A549 (cell line): ENCODE measurements around the gene AP1M1. TPM values are rescaled to one million over a fixed set of nuclear protein-coding genes. Genes with fewer than 3 reads are reported as not detected.
A peak's percentile ranks its signal among the peaks of the same experiment; 100 is the strongest.

Experiments
- ATAC-seq, 2 experiments: fragments of 200-7000 bp in 1 of 2; fragments of >200 bp in 1 of 2; cut with Nextera tagmentation in 1 of 2; cut with Tn5 transposase in 1 of 2; 3 replicates each; pipeline versions ENCODE4 v1.8.0 to v1.9.1; 2018 to 2020; ENCODE audit warnings: mild to moderate bottlenecking in 1 of 2, moderate library complexity in 1 of 2
- CTCF ChIA-PET: fragments of 300-600 bp; sonication (Branson Sonifier 250); formaldehyde crosslinking; extraction: SDS; loops from one replicate; lab custom pipeline; 2021; ENCODE audit warnings: antibody characterized with exemption, inconsistent platforms; lab: Yijun Ruan, JAX
- POLR2A ChIA-PET: fragments of 350-600 bp; formaldehyde crosslinking; extraction: SDS; loops from one replicate; lab custom pipeline; 2021; ENCODE audit warnings: antibody characterized with exemption, inconsistent platforms; lab: Yijun Ruan, JAX
- DNase-seq, 2 experiments: peaks; one replicate each; pipeline versions ENCODE4 v3.0.0 to v3.0.0-alpha.2; 2011 to 2016; ENCODE audit warnings: low read depth in 1 of 2, low spot score in 1 of 2
- FAIRE-seq: peaks from 2 replicates; lab custom pipeline; 2011; peaks lifted over from hg19 to GRCh38; lab: Jason Lieb, UNC
- H3K27ac ChIP-seq, 2 experiments: fragments of >200 bp; sonication (Bioruptor Twin); formaldehyde crosslinking; 3 replicates each; pipeline ENCODE4 v1.5.1; 2016 to 2017
- H3K4me1 ChIP-seq: fragments of >200 bp; sonication (Bioruptor Twin); formaldehyde crosslinking; 3 replicates; pipeline ENCODE4 v1.6.1; 2016
- H3K4me2 ChIP-seq: fragments of >200 bp; sonication (Bioruptor Twin); formaldehyde crosslinking; 3 replicates; pipeline ENCODE4 v1.6.1; 2016
- H3K4me3 ChIP-seq: fragments of >200 bp; sonication (Bioruptor Twin); formaldehyde crosslinking; 3 replicates; pipeline ENCODE4 v1.5.1; 2016
- H3K9me3 ChIP-seq: fragments of >200 bp; sonication (Bioruptor Twin); formaldehyde crosslinking; 3 replicates; pipeline ENCODE4 v1.6.1; 2016
- BCL3 ChIP-seq: fragments of >200 bp; sonication (Bioruptor Twin); formaldehyde crosslinking; IDR thresholded peaks from 3 replicates; pipeline ENCODE4 v1.6.1; 2016
- CBX2 ChIP-seq: fragments of 200-600 bp; sonication (generic); IDR thresholded peaks from 2 replicates; pipeline ENCODE4 v1.6.1; 2016; ENCODE audit warnings: low read depth, mild to moderate bottlenecking, borderline replicate concordance
- EHF ChIP-seq: fragments of 250-450 bp; sonication (Bioruptor Pico); IDR thresholded peaks from 2 replicates; pipeline ENCODE4 v1.5.0; 2020; ENCODE audit warnings: mild to moderate bottlenecking
- EHMT2 ChIP-seq: fragments of 200-600 bp; sonication (generic); IDR thresholded peaks from 2 replicates; pipeline ENCODE4 v1.6.1; 2016; ENCODE audit warnings: antibody characterized with exemption, low read depth, mild to moderate bottlenecking, moderate library complexity
- ELK1 ChIP-seq: fragments of 150-350 bp; IDR thresholded peaks from 2 replicates; pipeline ENCODE4 v1.6.1; 2014; ENCODE audit warnings: low read depth, mild to moderate bottlenecking, low read length
- ESRRA ChIP-seq: fragments of 150-350 bp; IDR thresholded peaks from 2 replicates; pipeline ENCODE4 v1.6.1; 2014; ENCODE audit warnings: mild to moderate bottlenecking, low read length, borderline replicate concordance
- GATA3 ChIP-seq: IDR thresholded peaks from 2 replicates; pipeline ENCODE4 v1.6.1; 2012; ENCODE audit warnings: borderline replicate concordance
- HDAC2 ChIP-seq: fragments of 200-600 bp; sonication (generic); IDR thresholded peaks from 2 replicates; pipeline ENCODE4 v1.6.1; 2016
- HES2 ChIP-seq: fragments of >200 bp; sonication (Bioruptor Twin); formaldehyde crosslinking; IDR thresholded peaks from 2 replicates; pipeline ENCODE4 v1.6.1; 2016
- HOXA7 ChIP-seq: fragments of 250-450 bp; sonication (Bioruptor Pico); IDR thresholded peaks from 2 replicates; pipeline ENCODE4 v1.5.0; 2020; ENCODE audit warnings: mild to moderate bottlenecking, moderate library complexity
- HOXB5 ChIP-seq: fragments of 250-450 bp; sonication (Bioruptor Pico); IDR thresholded peaks from 2 replicates; pipeline ENCODE4 v1.5.0; 2020; ENCODE audit warnings: mild to moderate bottlenecking, moderate library complexity
- JUNB ChIP-seq: fragments of >200 bp; sonication (Bioruptor Twin); formaldehyde crosslinking; IDR thresholded peaks from 2 replicates; pipeline ENCODE4 v1.6.1; 2016
- MAX ChIP-seq: IDR thresholded peaks from 2 replicates; pipeline ENCODE4 v1.6.1; 2012
- MYC ChIP-seq: IDR thresholded peaks from 2 replicates; pipeline ENCODE4 v1.6.1; 2012; ENCODE audit warnings: mild to moderate bottlenecking, inconsistent platforms, low read length, improper control_type of control experiment, borderline replicate concordance
- NFE2L2 ChIP-seq: fragments of 150-350 bp; conservative IDR thresholded peaks from 2 replicates; pipeline ENCODE4 v1.6.1; 2014; ENCODE audit warnings: low read length
- PBX3 ChIP-seq: IDR thresholded peaks from 2 replicates; pipeline ENCODE4 v1.6.1; 2012
- RAD21 ChIP-seq, 2 experiments: fragments of >200 bp in 1 of 2; sonication (Bioruptor Twin) in 1 of 2; formaldehyde crosslinking in 1 of 2; IDR thresholded peaks in 1 of 2; conservative IDR thresholded peaks in 1 of 2; 2 replicates in 1 of 2; 3 replicates in 1 of 2; pipeline ENCODE4 v1.6.1; 2012 to 2018; ENCODE audit warnings: inconsistent platforms in 1 of 2
- RFX5 ChIP-seq: fragments of 450-650 bp; IDR thresholded peaks from 2 replicates; pipeline ENCODE4 v1.7.1; 2014; ENCODE audit warnings: antibody characterized with exemption, mild to moderate bottlenecking, moderate library complexity
- RNF2 ChIP-seq: fragments of 200-600 bp; sonication (generic); IDR thresholded peaks from 2 replicates; pipeline ENCODE4 v1.6.1; 2016; ENCODE audit warnings: low read depth, mild to moderate bottlenecking, antibody characterized with exemption, moderate library complexity, borderline replicate concordance
- SREBF2 ChIP-seq: fragments of 450-650 bp; IDR thresholded peaks from 2 replicates; pipeline ENCODE4 v1.6.1; 2014; ENCODE audit warnings: mild to moderate bottlenecking, moderate library complexity
- TFCP2L1 ChIP-seq: fragments of 250-450 bp; sonication (Bioruptor Pico); IDR thresholded peaks from 2 replicates; pipeline ENCODE4 v1.5.0; 2021; ENCODE audit warnings: mild to moderate bottlenecking
- TP53 ChIP-seq: fragments of 250-450 bp; sonication (Bioruptor Pico); IDR thresholded peaks from 2 replicates; pipeline ENCODE4 v1.5.0; 2021; ENCODE audit warnings: mild to moderate bottlenecking, moderate library complexity
- USF2 ChIP-seq: fragments of 450-650 bp; IDR thresholded peaks from 2 replicates; pipeline ENCODE4 v1.6.1; 2014; ENCODE audit warnings: antibody characterized with exemption
- ZC3H11A ChIP-seq: fragments of 450-650 bp; IDR thresholded peaks from 2 replicates; pipeline ENCODE4 v1.6.1; 2014; ENCODE audit warnings: antibody characterized with exemption, mild to moderate bottlenecking
- ZFP36 ChIP-seq: fragments of 450-650 bp; IDR thresholded peaks from 2 replicates; pipeline ENCODE4 v1.6.1; 2014; ENCODE audit warnings: borderline replicate concordance; ENCODE audit not compliant: partially characterized antibody
- ZNF302 ChIP-seq: fragments of 250-450 bp; sonication (Bioruptor Pico); IDR thresholded peaks from 2 replicates; pipeline ENCODE4 v1.9.0; 2021; ENCODE audit warnings: inconsistent platforms, mild to moderate bottlenecking, moderate library complexity
- WGBS: methylation state at CpG from one replicate; pipeline ENCODE4 v1.1.6; 2017; ENCODE audit errors: missing lambda C conversion rate; 5-methylcytosine and 5-hydroxymethylcytosine counted together
- polyA plus RNA-seq, 4 experiments: library from polyadenylated mRNA; depleted of rRNA in 3 of 4; stranded (reverse); fragments of >200 nt; fragmentation: RNase III in 1 of 4; extraction: RNeasy Plus Mini Kit Qiagen cat#74134 plus additional on column Dnase treatment in 1 of 4; gene quantifications; 2 replicates in 3 of 4; 3 replicates in 1 of 4; pipeline ENCODE4 v1.2.3, GENCODE V29; 2011 to 2017

Gene AP1M1
- polyA plus RNA-seq, 2 of the 4 experiments (the other 2 are of a cell fraction), result 42.5 to 63.0 TPM

- Histone ChIP-seq H3K4me3 (no peak overlapping the region), H3K9me3 (no peaks in the 10 kb centered on the region)
- peak in 1 of 2 experiments; percentile 14; a peak in 1 of 6 replicates for ATAC-seq
- no peak for TF ChIP-seq ZFP36
- TF ChIP-seq ZC3H11A, result no peak
- no peak for TF ChIP-seq TFCP2L1 (CRISPR knock-in tag)
- TF ChIP-seq EHF (CRISPR knock-in tag), result no peak
- no peak for TF ChIP-seq NFE2L2
- TF ChIP-seq CBX2, result no peak
- TF ChIP-seq RNF2, result no peak
- TF ChIP-seq BCL3, result no peak
- no peak for TF ChIP-seq HOXB5 (CRISPR knock-in tag)
- no peak for TF ChIP-seq RAD21 (conservative IDR thresholded peaks at IDR 0.05 in 1 of 2, IDR thresholded peaks at IDR 0.05 in 1 of 2)
- TF ChIP-seq MYC, result no peak
- TF ChIP-seq USF2, result no peak
- TF ChIP-seq GATA3, result no peak
- no peak for TF ChIP-seq JUNB
- TF ChIP-seq PBX3, result no peak
- TF ChIP-seq TP53, result no peak
- TF ChIP-seq ZNF302 (CRISPR knock-in tag), result no peak
- no peak for TF ChIP-seq ELK1
- TF ChIP-seq HDAC2, result no peak
- TF ChIP-seq, all 56 proteins: peak for 0
- Histone ChIP-seq H3K4me1 (no peaks in the 10 kb centered on the region), H3K4me2 (no peak overlapping the region), H3K27ac (no peak overlapping the region)
- ChIA-PET CTCF (interaction anchor here (1.1 to 1.6 kb wide), 3 partner anchors 14 to 150 kb away, joined by 3 to 4 read pairs (median 4); no protein-coding TSS in a partner anchor), POLR2A (no interaction called here)
- DNase-seq (no peak), FAIRE-seq (no peak)
- WGBS, result 98% methylated on average over 9 of the region's 19 CpGs
Measured at GRCh38 chr19:16233081-16233776, 35.5 kb downstream of the AP1M1 start.

- H3K4me3 ChIP-seq, result no peak overlapping the region
- H3K9me3 ChIP-seq, result no peaks in the 10 kb centered on the region
- no peak overlapping the region for H3K4me2 ChIP-seq
- TF ChIP-seq ESRRA, result no peak
- TF ChIP-seq HOXA7 (CRISPR knock-in tag), result no peak
- TF ChIP-seq EHMT2, result no peak
- TF ChIP-seq HES2, result no peak
- no peak for TF ChIP-seq SREBF2
- no peak for TF ChIP-seq MAX
- TF ChIP-seq ZFP36, result no peak
- TF ChIP-seq RFX5, result no peak
- DNase-seq, result no peak
- CTCF ChIA-PET, result interaction anchor here (1.2 to 1.6 kb wide), 2 partner anchors 15 to 149 kb away, joined by 3 to 4 read pairs; no protein-coding TSS in a partner anchor
- H3K4me1 ChIP-seq, result no peaks in the 10 kb centered on the region
- ATAC-seq, result no peak; a peak in 1 of 6 replicates
- H3K27ac ChIP-seq, result no peak overlapping the region
- 95% methylated on average over 15 of the region's 19 CpGs for WGBS
- POLR2A ChIA-PET, result no interaction called here
- no peak for FAIRE-seq
Measured at GRCh38 chr19:16233836-16234551, 36.3 kb downstream of the AP1M1 start.
